CD8-positive, alpha-beta memory T cell (primary cell): ENCODE measurements around the gene CHML. TPM values are rescaled to one million over a fixed set of nuclear protein-coding genes. Genes with fewer than 3 reads are reported as not detected.
A peak's percentile ranks its signal among the peaks of the same experiment; 100 is the strongest.
"Not testable (repeated sequence)": the region's sequence is repeated elsewhere in the genome, so short reads cannot be mapped to it uniquely, and the experiment has no call there.

Experiments
- CTCF ChIA-PET: fragments of 350-600 bp; sonication (Branson Sonifier 250); formaldehyde crosslinking; loops from one replicate; lab custom pipeline; 2021; ENCODE audit warnings: antibody characterized with exemption; lab: Charles Lee
- POLR2A ChIA-PET: fragments of 350-600 bp; sonication (Branson Sonifier 250); formaldehyde crosslinking; loops from one replicate; lab custom pipeline; 2021; ENCODE audit warnings: antibody characterized with exemption; lab: Charles Lee
- DNase-seq, 5 donors: peaks; one replicate each; pipeline versions ENCODE4 v3.0.0 to v3.0.0-alpha.2; 2020 to 2022; ENCODE audit warnings: mixed read lengths in 1 of 5
- H3K27ac ChIP-seq: one replicate; pipeline ENCODE4 v1.7.0; 2013; ENCODE audit warnings: low read depth, mild to moderate bottlenecking, low read length, moderate library complexity
- H3K27me3 ChIP-seq: 2 replicates; pipeline ENCODE4 v1.7.0; 2013; ENCODE audit warnings: low read length, mild to moderate bottlenecking; ENCODE audit not compliant: insufficient read depth, poor library complexity, severe bottlenecking
- H3K36me3 ChIP-seq: 2 replicates; pipeline ENCODE4 v1.7.0; 2013; ENCODE audit warnings: mild to moderate bottlenecking, low read length, moderate library complexity; ENCODE audit not compliant: insufficient read depth
- H3K4me1 ChIP-seq: 2 replicates; pipeline ENCODE4 v1.7.0; 2013; ENCODE audit warnings: mild to moderate bottlenecking, low read length, moderate library complexity; ENCODE audit not compliant: insufficient read depth
- H3K4me3 ChIP-seq: 2 replicates; pipeline ENCODE4 v1.7.0; 2013; ENCODE audit warnings: mild to moderate bottlenecking, low read length
- H3K9me3 ChIP-seq: 2 replicates; pipeline ENCODE4 v1.7.0; 2013; ENCODE audit warnings: mild to moderate bottlenecking, low read length
- H3K27ac Mint-ChIP-seq, 8 donors: one replicate each; pipeline ENCODE4 v1.8.0; 2020 to 2021; ENCODE audit warnings: mixed read lengths in 8 of 8, mild to moderate bottlenecking in 6 of 8, inconsistent platforms in 3 of 8, moderate library complexity in 3 of 8
- H3K27me3 Mint-ChIP-seq, 2 donors: one replicate each; pipeline ENCODE4 v1.8.0; 2020 to 2021; ENCODE audit warnings: mixed read lengths in 2 of 2, mild to moderate bottlenecking in 1 of 2, moderate library complexity in 1 of 2
- H3K36me3 Mint-ChIP-seq, 3 donors: one replicate each; pipeline ENCODE4 v1.8.0; 2020 to 2021; ENCODE audit warnings: mixed read lengths in 3 of 3, inconsistent platforms in 1 of 3, mild to moderate bottlenecking in 1 of 3
- H3K4me1 Mint-ChIP-seq, 3 donors: one replicate each; pipeline ENCODE4 v1.8.0; 2020 to 2021; ENCODE audit warnings: mixed read lengths in 3 of 3, inconsistent platforms in 1 of 3, mild to moderate bottlenecking in 1 of 3
- H3K4me3 Mint-ChIP-seq, 7 donors: one replicate each; pipeline ENCODE4 v1.8.0; 2020 to 2021; ENCODE audit warnings: mixed read lengths in 7 of 7, mild to moderate bottlenecking in 6 of 7, moderate library complexity in 4 of 7, inconsistent platforms in 2 of 7
- H3K9me3 Mint-ChIP-seq, 5 donors: one replicate each; pipeline ENCODE4 v1.8.0; 2020 to 2022; ENCODE audit warnings: mixed read lengths in 5 of 5, mild to moderate bottlenecking in 3 of 5, moderate library complexity in 2 of 5, inconsistent platforms in 1 of 5
- polyA plus RNA-seq: library from polyadenylated mRNA; unstranded; fragments of 300-500 nt; fragmentation: Illumina TruSeq; gene quantifications from one replicate; pipeline ENCODE4 v1.2.3, GENCODE V29; 2021
- total RNA-seq, 2 experiments: library from RNA; stranded (reverse); gene quantifications; one replicate each; pipeline ENCODE4 v1.2.3, GENCODE V29; 2021

Gene CHML
- total RNA-seq = 10 to 100 TPM; 20.3 to 21.6 TPM
- 3.9 TPM for polyA plus RNA-seq

GRCh38 chr1:241640149-241640866 lies at the start of gene CHML, which contains the start of gene OPN3:
TSS of gene CHML (minus strand) at chr1:241640369. CDS start at chr1:241635766, 4,603 bp downstream.
TSS of gene OPN3 (minus strand) at chr1:241640369. CDS start at chr1:241640254, 115 bp downstream.
- H3K27ac ChIP-seq = peak within 1 kb of the TSS; percentile 71
- H3K27me3 ChIP-seq = no peaks in the 10 kb centered on the region
- H3K4me1 ChIP-seq = peaks cover 33% of the 10 kb centered on the region
- ChIA-PET CTCF (interaction anchor here (0.9 to 1.4 kb wide), 4 partner anchors 13 to 207 kb away, joined by 3 to 6 read pairs (median 4); no protein-coding TSS in a partner anchor), POLR2A (interaction anchor here (0.9 to 2.3 kb wide), 5 partner anchors 37 to 1615 kb away, joined by 3 to 15 read pairs (median 4); partner anchors contain the start of genes EXO1 and SDCCAG8)
- no peaks in the 10 kb centered on the region for H3K27me3 Mint-ChIP-seq
- peaks cover 31 to 43% (median 40%) of the 10 kb centered on the region in 3 donors for H3K4me1 Mint-ChIP-seq
- H3K4me3 Mint-ChIP-seq = peak within 1 kb of the TSS; percentile 84 to 94 (median 85)
- H3K36me3 ChIP-seq = no peaks in the 10 kb centered on the region
- no peaks in the 10 kb centered on the region for H3K9me3 ChIP-seq
- H3K4me3 ChIP-seq = peak within 1 kb of the TSS; percentile 75
- peaks cover 0 to 4% (median 0%) of the 10 kb centered on the region in 3 donors for H3K36me3 Mint-ChIP-seq
- peak; percentile 85 to 92 (median 85) for DNase-seq
- peak within 1 kb of the TSS; percentile 38 to 94 (median 82) for H3K27ac Mint-ChIP-seq
- peaks cover 0 to 8% (median 0%) of the 10 kb centered on the region in 5 donors for H3K9me3 Mint-ChIP-seq

- Histone ChIP-seq H3K36me3 (no peaks in the 10 kb centered on the region), H3K4me3 (no peak overlapping the region), H3K4me1 (no peaks in the 10 kb centered on the region), H3K27ac (no peak overlapping the region), H3K27me3 (no peaks in the 10 kb centered on the region), H3K9me3 (no peaks in the 10 kb centered on the region)
- ChIA-PET POLR2A (no interaction called here), CTCF (no interaction called here)
- Mint-ChIP-seq H3K27ac (no peak overlapping the region), H3K27me3 (peaks cover 8 to 10% of the 10 kb centered on the region in 2 donors), H3K4me3 (no peak overlapping the region), H3K4me1 (peaks cover 2 to 7% (median 7%) of the 10 kb centered on the region in 3 donors), H3K9me3 (no peaks in the 10 kb centered on the region), H3K36me3 (peaks cover 0 to 14% (median 1%) of the 10 kb centered on the region in 3 donors)
- DNase-seq = no peak
Measured at GRCh38 chr1:241688940-241689368, 48.8 kb upstream of the CHML start.

GRCh38 chr1:241684108-241684507 lies 43.9 kb upstream of the CHML start:
- Mint-ChIP-seq H3K27me3 (peaks cover 11 to 26% of the 10 kb centered on the region in 2 donors), H3K4me1 (peaks cover 0 to under 1% (median 0%) of the 10 kb centered on the region in 3 donors), H3K36me3 (peaks cover 5 to 28% (median 9%) of the 10 kb centered on the region in 3 donors), H3K4me3 (no peak overlapping the region), H3K9me3 (no peaks in the 10 kb centered on the region), H3K27ac (no peak overlapping the region)
- Histone ChIP-seq H3K27me3 (no peaks in the 10 kb centered on the region), H3K9me3 (no peaks in the 10 kb centered on the region), H3K4me1 (no peaks in the 10 kb centered on the region), H3K36me3 (no peaks in the 10 kb centered on the region), H3K27ac (no peak overlapping the region), H3K4me3 (no peak overlapping the region)
- POLR2A ChIA-PET = no interaction called here
- DNase-seq = no peak
- CTCF ChIA-PET = no interaction called here

- Mint-ChIP-seq H3K9me3 (no peaks in the 10 kb centered on the region), H3K27ac (no peak overlapping the region), H3K4me1 (peaks cover 2 to 7% (median 3%) of the 10 kb centered on the region in 3 donors), H3K36me3 (peaks cover 5 to 28% (median 9%) of the 10 kb centered on the region in 3 donors), H3K27me3 (peaks cover 5 to 26% of the 10 kb centered on the region in 2 donors), H3K4me3 (no peak overlapping the region)
- Histone ChIP-seq H3K9me3 (no peaks in the 10 kb centered on the region), H3K27ac (no peak overlapping the region), H3K4me1 (peaks cover 4% of the 10 kb centered on the region), H3K27me3 (no peaks in the 10 kb centered on the region), H3K36me3 (no peaks in the 10 kb centered on the region), H3K4me3 (no peak overlapping the region)
- POLR2A ChIA-PET = interaction anchor here (0.6 kb wide), 1 partner anchor 100 kb away, joined by 3 read pairs; no protein-coding TSS in a partner anchor
- DNase-seq = no peak
- CTCF ChIA-PET = no interaction called here
Measured at GRCh38 chr1:241682921-241683320, 42.8 kb upstream of the CHML start.

GRCh38 chr1:241681861-241682448 lies 41.8 kb upstream of the CHML start:
- peaks cover 5 to 26% of the 10 kb centered on the region in 2 donors for H3K27me3 Mint-ChIP-seq
- H3K4me1 ChIP-seq = peaks cover 10% of the 10 kb centered on the region
- H3K27ac ChIP-seq, H3K9me3 Mint-ChIP-seq, H3K4me3 Mint-ChIP-seq, DNase-seq, H3K27me3 ChIP-seq, H3K9me3 ChIP-seq, CTCF ChIA-PET, H3K36me3 ChIP-seq, H3K27ac Mint-ChIP-seq, POLR2A ChIA-PET, H3K4me3 ChIP-seq: not testable (repeated sequence)
- peaks cover 9 to 16% (median 12%) of the 10 kb centered on the region in 3 donors for H3K4me1 Mint-ChIP-seq
- peaks cover 5 to 28% (median 9%) of the 10 kb centered on the region in 3 donors for H3K36me3 Mint-ChIP-seq

- no peak overlapping the region for H3K27ac Mint-ChIP-seq
- CTCF ChIA-PET = interaction anchor here (2.0 kb wide), 1 partner anchor 27 kb away, joined by 4 read pairs; no protein-coding TSS in a partner anchor
Measured at GRCh38 chr1:241679961-241680360, 39.8 kb upstream of the CHML start.

GRCh38 chr1:241679404-241679803 lies 39.2 kb upstream of the CHML start:
- POLR2A ChIA-PET = no interaction called here
- H3K9me3 ChIP-seq = no peaks in the 10 kb centered on the region
- H3K27me3 ChIP-seq = no peaks in the 10 kb centered on the region
- Mint-ChIP-seq H3K4me3 (no peak overlapping the region), H3K27ac (no peak overlapping the region), H3K9me3 (peaks cover 0 to 4% (median 0%) of the 10 kb centered on the region in 5 donors), H3K4me1 (peaks cover 17 to 30% (median 21%) of the 10 kb centered on the region in 3 donors), H3K36me3 (peaks cover 5 to 21% (median 9%) of the 10 kb centered on the region in 3 donors), H3K27me3 (peaks cover 2 to 18% of the 10 kb centered on the region in 2 donors)
- DNase-seq = no peak
- H3K36me3 ChIP-seq = no peaks in the 10 kb centered on the region
- H3K4me3 ChIP-seq = no peak overlapping the region
- peaks cover 19% of the 10 kb centered on the region for H3K4me1 ChIP-seq
- H3K27ac ChIP-seq = no peak overlapping the region
- CTCF ChIA-PET = interaction anchor here (2.0 kb wide), 1 partner anchor 27 kb away, joined by 4 read pairs; no protein-coding TSS in a partner anchor

More at GRCh38 chr1:241679961-241680360, 39.8 kb upstream of the CHML start:
- H3K27me3 Mint-ChIP-seq = peaks cover 5 to 18% of the 10 kb centered on the region in 2 donors
- DNase-seq = no peak
- POLR2A ChIA-PET = no interaction called here
- no peaks in the 10 kb centered on the region for H3K27me3 ChIP-seq
- H3K4me1 ChIP-seq = peaks cover 19% of the 10 kb centered on the region
- no peaks in the 10 kb centered on the region for H3K9me3 ChIP-seq
- H3K27ac ChIP-seq = no peak overlapping the region
- peaks cover 5 to 21% (median 9%) of the 10 kb centered on the region in 3 donors for H3K36me3 Mint-ChIP-seq
- H3K4me3 ChIP-seq = no peak overlapping the region
- H3K4me1 Mint-ChIP-seq = peaks cover 17 to 30% (median 21%) of the 10 kb centered on the region in 3 donors
- no peaks in the 10 kb centered on the region for H3K36me3 ChIP-seq
- H3K4me3 Mint-ChIP-seq = no peak overlapping the region
- H3K9me3 Mint-ChIP-seq = peaks cover 0 to 4% (median 0%) of the 10 kb centered on the region in 5 donors
